Gastrocnemius medialis (tissue), 4 donors: ENCODE data around the gene RELA. TPM values are rescaled to one million over a fixed set of nuclear protein-coding genes. Genes with fewer than 3 reads are reported as not detected.
A peak's percentile ranks its signal among the peaks of the same experiment; 100 is the strongest.

Experiments used
- ATAC-seq, 2 donors: fragments of 150-250 bp; one replicate each; pipeline ENCODE4 v1.9.1; 2016
- DNase-seq, 2 donors: peaks; one replicate each; pipeline ENCODE4 v3.0.0-alpha.2; 2019
- H3K27ac ChIP-seq, 4 donors: fragments of 200-600 bp; sonication (generic); 1 replicate in 1 of 4; 2 replicates in 3 of 4; pipeline ENCODE4 v1.5.1; 2016 to 2018; ENCODE audit warnings: mild to moderate bottlenecking in 2 of 4, moderate library complexity in 1 of 4
- H3K27me3 ChIP-seq, 3 donors: fragments of 200-600 bp; sonication (generic) in 2 of 3; 1 replicate in 1 of 3; 2 replicates in 2 of 3; pipeline versions ENCODE4 v1.5.1 to v1.6.0; 2016 to 2019; ENCODE audit warnings: mild to moderate bottlenecking in 1 of 3, moderate library complexity in 1 of 3
- H3K36me3 ChIP-seq, 2 donors: fragments of 200-600 bp; sonication (generic) in 1 of 2; one replicate each; pipeline ENCODE4 v1.5.1; 2017 to 2018
- H3K4me1 ChIP-seq, 2 donors: fragments of 200-600 bp; sonication (generic) in 1 of 2; one replicate each; pipeline ENCODE4 v1.5.1; 2016 to 2017; ENCODE audit warnings: mild to moderate bottlenecking in 2 of 2
- H3K4me3 ChIP-seq, 4 donors: fragments of 200-600 bp; sonication (generic) in 3 of 4; 1 replicate in 1 of 4; 2 replicates in 3 of 4; pipeline ENCODE4 v1.5.1; 2016 to 2019; ENCODE audit warnings: mild to moderate bottlenecking in 2 of 4
- H3K9me3 ChIP-seq, 3 donors: fragments of 200-600 bp; sonication (generic) in 2 of 3; 1 replicate in 1 of 3; 2 replicates in 2 of 3; pipeline ENCODE4 v1.5.1; 2016 to 2019
- CTCF ChIP-seq, 5 experiments: fragments of 450-650 bp in 3 of 5; fragments of 200-600 bp in 2 of 5; sonication (generic) in 2 of 5; IDR thresholded peaks in 4 of 5; conservative IDR thresholded peaks in 1 of 5; 1 replicate in 4 of 5; 2 replicates in 1 of 5; pipeline ENCODE4 v1.5.1; 2016 to 2019; ENCODE audit warnings: antibody characterized with exemption in 5 of 5, mild to moderate bottlenecking in 3 of 5, moderate library complexity in 3 of 5
- POLR2A ChIP-seq, 2 donors: fragments of 450-650 bp; IDR thresholded peaks; one replicate each; pipeline ENCODE4 v1.6.1; 2017; ENCODE audit warnings: antibody characterized with exemption in 2 of 2, mild to moderate bottlenecking in 2 of 2, moderate library complexity in 2 of 2
- in situ Hi-C, 4 donors: fragments of 200-750 bp; cut with MboI; loops; one replicate each; pipeline versions ENCODE4 v1.15.0 to v1.8.0; 2017; ENCODE audit warnings: low sequenced_read_pairs in 4 of 4
- intact Hi-C: fragments of 100-400 bp; cut with DNase I; formaldehyde crosslinking; loops from one replicate; pipeline ENCODE4 v1.15.1; 2023; ENCODE audit warnings: low total_unique reads
- total RNA-seq, 4 donors: library from RNA; depleted of rRNA; stranded (reverse); fragments of >200 nt; gene quantifications; one replicate each; pipeline versions ENCODE4 v1.1.0 to v1.2.3, GENCODE V29; 2016

Gene RELA
- total RNA-seq, 4 donors from 2014 or later: 39.7 to 68.3 (median 56.3) TPM

- Histone ChIP-seq H3K27ac (no peak overlapping the region), H3K4me3 (no peak overlapping the region), H3K9me3 (no peaks in the 10 kb centered on the region), H3K27me3 (no peaks in the 10 kb centered on the region), H3K36me3 (peaks cover 0 to 89% of the 10 kb centered on the region in 2 donors), H3K4me1 (no peaks in the 10 kb centered on the region)
- intact Hi-C loops (no loop called here), in situ Hi-C loops (no loop called here)
- ATAC-seq: no peak
- no peak for TF ChIP-seq CTCF (IDR thresholded peaks at IDR 0.05 in 4 of 5, conservative IDR thresholded peaks at IDR 0.05 in 1 of 5)
- TF ChIP-seq POLR2A (IDR thresholded peaks at IDR 0.05): no peak
- no peak for DNase-seq
Observed at GRCh38 chr11:65627202-65627601, 35.5 kb downstream of the RELA start.

- intact Hi-C loops: no loop called here
- TF ChIP-seq POLR2A (IDR thresholded peaks at IDR 0.05) (no peak), CTCF (IDR thresholded peaks at IDR 0.05 in 4 of 5, conservative IDR thresholded peaks at IDR 0.05 in 1 of 5) (peak in 4 of 5 experiments; percentile 47 to 63 (median 56))
- Histone ChIP-seq H3K27ac (no peak overlapping the region), H3K27me3 (no peaks in the 10 kb centered on the region), H3K36me3 (peaks cover 0 to 83% of the 10 kb centered on the region in 2 donors), H3K4me1 (no peaks in the 10 kb centered on the region), H3K9me3 (no peaks in the 10 kb centered on the region), H3K4me3 (no peak overlapping the region)
- DNase-seq (peak in 1 of 2 donors; percentile 46), ATAC-seq (peak; percentile 37 to 46)
- in situ Hi-C loops: no loop called here
Observed at GRCh38 chr11:65625628-65626342, 36.9 kb downstream of the RELA start.

GRCh38 chr11:65624931-65625627 is 37.6 kb downstream of the RELA start:
- Histone ChIP-seq H3K27me3 (no peaks in the 10 kb centered on the region), H3K4me3 (no peak overlapping the region), H3K9me3 (no peaks in the 10 kb centered on the region), H3K36me3 (peaks cover 0 to 83% of the 10 kb centered on the region in 2 donors), H3K4me1 (no peaks in the 10 kb centered on the region), H3K27ac (no peak overlapping the region)
- in situ Hi-C loops (no loop called here), intact Hi-C loops (no loop called here)
- ATAC-seq (no peak), DNase-seq (no peak)
- TF ChIP-seq CTCF (IDR thresholded peaks at IDR 0.05 in 4 of 5, conservative IDR thresholded peaks at IDR 0.05 in 1 of 5) (no peak), POLR2A (IDR thresholded peaks at IDR 0.05) (no peak)

GRCh38 chr11:65623852-65624616 is 38.7 kb downstream of the RELA start:
- Histone ChIP-seq H3K36me3 (peaks cover 0 to 83% of the 10 kb centered on the region in 2 donors), H3K4me1 (no peaks in the 10 kb centered on the region), H3K4me3 (no peak overlapping the region), H3K27ac (no peak overlapping the region), H3K27me3 (no peaks in the 10 kb centered on the region), H3K9me3 (no peaks in the 10 kb centered on the region)
- in situ Hi-C loops: no loop called here
- ATAC-seq (no peak), DNase-seq (no peak)
- TF ChIP-seq POLR2A (IDR thresholded peaks at IDR 0.05) (no peak), CTCF (IDR thresholded peaks at IDR 0.05 in 4 of 5, conservative IDR thresholded peaks at IDR 0.05 in 1 of 5) (no peak)
- intact Hi-C loops: no loop called here
